K562 (cell line): ENCODE measurements around the gene HHLA2. TPM values are rescaled to one million over a fixed set of nuclear protein-coding genes. Genes with fewer than 3 reads are reported as not detected.

Experiments
- ATAC-seq: fragments of 200-7000 bp; cut with Tn5 transposase; 3 replicates; pipeline ENCODE4 v1.9.1; 2020; ENCODE audit warnings: moderate library complexity
- BruUV-seq: library from RNA; stranded (reverse); fragments of 400-500 nt; replicated peaks from 2 replicates; lab custom pipeline; 2021; lab: Mats Ljungman, UMichigan
- CTCF ChIA-PET: fragments of 300-600 bp; formaldehyde crosslinking; extraction: SDS; loops from one replicate; lab custom pipeline; 2021; ENCODE audit warnings: low intra/inter-chr PET ratio; lab: Yijun Ruan, JAX
- POLR2A ChIA-PET: fragments of 300-600, 350-650 bp; sonication (Branson Sonifier 250); formaldehyde crosslinking; extraction: SDS; loops from one replicate; lab custom pipeline; 2021; ENCODE audit warnings: antibody characterized with exemption, inconsistent platforms; lab: Yijun Ruan, JAX
- DNase-seq, 4 experiments: peaks; one replicate each; pipeline versions ENCODE4 v3.0.0 to v3.0.0-alpha.2; 2011 to 2018; ENCODE audit warnings: low spot score in 3 of 4, mixed read lengths in 3 of 4; ENCODE audit errors: extremely low read depth in 1 of 4
- FAIRE-seq: peaks from 2 replicates; lab custom pipeline; 2011; peaks lifted over from hg19 to GRCh38; lab: Jason Lieb, UNC
- H2AFZ ChIP-seq: 2 replicates; pipeline ENCODE4 v1.6.0; 2011; ENCODE audit warnings: low read depth, low read length, control low read depth, inconsistent platforms
- H3K27ac ChIP-seq: fragments of 200-600 bp; 3 replicates; pipeline ENCODE4 v1.8.0; 2011; ENCODE audit warnings: low read depth, mild to moderate bottlenecking, control low read depth, inconsistent platforms, low read length, moderate library complexity, mixed read lengths; ENCODE audit errors: extremely low read depth
- H3K27me3 ChIP-seq, 2 experiments: fragments of 300-600 bp in 1 of 2; 2 replicates in 1 of 2; 3 replicates in 1 of 2; pipeline versions ENCODE4 v1.6.0 to v1.8.0; 2011; ENCODE audit warnings: inconsistent platforms in 2 of 2, low read length in 2 of 2, mild to moderate bottlenecking in 1 of 2, mixed read lengths in 1 of 2, moderate library complexity in 1 of 2; ENCODE audit not compliant: control insufficient read depth in 2 of 2, insufficient read depth in 2 of 2
- H3K36me3 ChIP-seq: fragments of 300-600 bp; 3 replicates; pipeline ENCODE4 v1.8.0; 2011; ENCODE audit warnings: mild to moderate bottlenecking, low read length, inconsistent platforms; ENCODE audit not compliant: control insufficient read depth, insufficient read depth
- H3K4me1 ChIP-seq, 2 experiments: fragments of 200-600 bp in 1 of 2; replicated peaks in 1 of 2; 2 replicates in 1 of 2; 3 replicates in 1 of 2; pipeline versions ENCODE4 v1.5.1 to v1.8.0; 2011; ENCODE audit warnings: inconsistent platforms in 2 of 2, low read length in 2 of 2, mild to moderate bottlenecking in 1 of 2, mixed read lengths in 1 of 2, moderate library complexity in 1 of 2; ENCODE audit not compliant: control insufficient read depth in 2 of 2, insufficient read depth in 2 of 2
- H3K4me2 ChIP-seq: 2 replicates; pipeline ENCODE4 v1.6.1; 2011; ENCODE audit warnings: low read length, control low read depth, inconsistent platforms, mixed read lengths; ENCODE audit not compliant: insufficient read depth
- H3K4me3 ChIP-seq: fragments of 200-600 bp; sonication (generic), shearing (Covaris generic); 2 replicates; pipeline ENCODE4 v1.5.1; 2016; ENCODE audit warnings: control low read depth, inconsistent platforms
- H3K79me2 ChIP-seq: fragments of 200-600 bp; 3 replicates; pipeline ENCODE4 v1.8.0; 2011; ENCODE audit warnings: low read length, inconsistent platforms; ENCODE audit not compliant: control insufficient read depth, insufficient read depth
- H3K9ac ChIP-seq, 2 experiments: 2 replicates each; pipeline versions ENCODE4 v1.6.0 to v1.6.1; 2011; ENCODE audit warnings: low read depth in 2 of 2, low read length in 2 of 2, control low read depth in 1 of 2, inconsistent platforms in 1 of 2, mild to moderate bottlenecking in 1 of 2, mixed read lengths in 1 of 2; ENCODE audit not compliant: insufficient read depth in 1 of 2
- H3K9me1 ChIP-seq: one replicate; pipeline ENCODE4 v1.6.0; 2011; ENCODE audit warnings: inconsistent platforms, mild to moderate bottlenecking, low read length, moderate library complexity; ENCODE audit not compliant: control insufficient read depth, insufficient read depth
- H3K9me3 ChIP-seq: replicated peaks from 2 replicates; pipeline ENCODE4 v1.5.1; 2011; ENCODE audit warnings: low read depth, low read length, inconsistent platforms; ENCODE audit not compliant: control insufficient read depth, insufficient read depth
- H4K20me1 ChIP-seq: replicated peaks from 2 replicates; pipeline ENCODE4 v1.6.1; 2011; ENCODE audit warnings: low read length, inconsistent platforms, mixed read lengths; ENCODE audit not compliant: control insufficient read depth, insufficient read depth
- CGGBP1 ChIP-seq: fragments of 250-450 bp; sonication (Bioruptor Pico); IDR thresholded peaks from 2 replicates; pipeline ENCODE4 v1.9.0; 2021; ENCODE audit warnings: mild to moderate bottlenecking
- GABPB1 ChIP-seq: sonication (generic); formaldehyde crosslinking; IDR thresholded peaks from 2 replicates; pipeline ENCODE4 v1.8.0; 2022; ENCODE audit warnings: mild to moderate bottlenecking, missing genetic modification reagents
- HMGN3 ChIP-seq: IDR thresholded peaks from 2 replicates; pipeline ENCODE4 v1.6.1; 2011; ENCODE audit warnings: borderline replicate concordance, low read depth, mild to moderate bottlenecking, mixed read lengths, low read length; ENCODE audit not compliant: insufficient read length; ENCODE audit errors: extremely low read depth
- MIER1 ChIP-seq: fragments of 450-650 bp; IDR thresholded peaks from 2 replicates; pipeline ENCODE4 v1.6.1; 2016; ENCODE audit warnings: antibody characterized with exemption, mild to moderate bottlenecking, low read depth
- ZBTB11 ChIP-seq, 3 experiments: fragments of 200-800 bp in 1 of 3; fragments of 250-450 bp in 1 of 3; fragments of 450-650 bp in 1 of 3; sonication (Bioruptor Pico) in 1 of 3; sonication (Bioruptor generic) in 1 of 3; formaldehyde crosslinking in 1 of 3; IDR thresholded peaks; 2 replicates each; pipeline versions ENCODE4 v1.6.1 to v1.8.0; 2016 to 2022; ENCODE audit warnings: mild to moderate bottlenecking in 2 of 3, missing genetic modification characterization in 2 of 3, missing compliant biosample characterization in 1 of 3, moderate library complexity in 1 of 3
- ZNF551 ChIP-seq: fragments of 250-450 bp; sonication (Bioruptor Pico); IDR thresholded peaks from 2 replicates; pipeline ENCODE4 v1.5.0; 2021; ENCODE audit warnings: mild to moderate bottlenecking, moderate library complexity
- ZNF766 ChIP-seq: fragments of 200-800 bp; sonication (Bioruptor generic); conservative IDR thresholded peaks from 2 replicates; pipeline ENCODE4 v1.6.1; 2016; ENCODE audit warnings: missing genetic modification characterization, missing compliant biosample characterization
- WGBS: fragments of 100-300 bp; shearing (Covaris generic); methylation state at CpG from one replicate; pipeline ENCODE4 v1.1.6; 2016; ENCODE audit warnings: low coverage, mixed read lengths; ENCODE audit not compliant: insufficient coverage; ENCODE audit errors: missing lambda C conversion rate; 5-methylcytosine and 5-hydroxymethylcytosine counted together
- in situ Hi-C: fragments of 300-500 bp; cut with MboI; formaldehyde crosslinking; loops from 4 replicates; pipeline ENCODE4 v1.15.0; 2018; ENCODE audit warnings: inconsistent platforms, mixed read lengths
- intact Hi-C: fragments of 100-400 bp; cut with micrococcal nuclease; formaldehyde crosslinking; loops from 2 replicates; pipeline ENCODE4 v1.14.2; 2022
- polyA plus RNA-seq, 8 experiments: library from polyadenylated mRNA; depleted of rRNA in 4 of 8; stranded (reverse) in 5 of 8; unstranded in 3 of 8; fragments of >200 nt; fragmentation: Nextera tagmentation in 2 of 8; fragmentation: Illumina TruSeq in 1 of 8; extraction: Ambion mirVana in 2 of 8; extraction: Trizol in 1 of 8; gene quantifications; 2 replicates each; pipeline versions ENCODE4 v1.2.1 to v1.2.3, GENCODE V29; 2011 to 2014; ENCODE audit warnings: inconsistent platforms in 1 of 8, missing spikeins in 1 of 8
- total RNA-seq, 7 experiments: library from RNA; depleted of rRNA in 6 of 7; stranded (reverse); fragments of >200 nt in 6 of 7; fragmentation: Illumina TruSeq in 2 of 7; extraction: Trizol in 2 of 7; gene quantifications; 2 replicates each; pipeline versions ENCODE4 v1.2.1 to v1.2.3, GENCODE V29; 2011 to 2021; ENCODE audit warnings: low replicate concordance in 1 of 7
- TF ChIP-seq, protein P1 (sequence below): IDR thresholded peaks from 3 replicates; pipeline ENCODE4 v1.6.1; 2011; ENCODE audit warnings: borderline replicate concordance, mild to moderate bottlenecking; ENCODE audit not compliant: insufficient read length, insufficient read depth
- TF ChIP-seq, protein P2 (sequence below): sonication (generic); formaldehyde crosslinking; IDR thresholded peaks from 2 replicates; pipeline ENCODE4 v1.8.0; 2022; ENCODE audit warnings: mild to moderate bottlenecking, missing genetic modification reagents, borderline replicate concordance
- TF ChIP-seq, protein P3 (sequence below), 2 experiments: fragments of 450-650 bp in 1 of 2; IDR thresholded peaks; 2 replicates each; pipeline ENCODE4 v1.6.1; 2011 to 2017; ENCODE audit warnings: low read depth in 2 of 2, antibody characterized with exemption in 1 of 2, borderline replicate concordance in 1 of 2, low read length in 1 of 2, mild to moderate bottlenecking in 1 of 2, mixed read lengths in 1 of 2; ENCODE audit not compliant: control insufficient read depth in 1 of 2

Gene HHLA2
- total and polyA plus RNA-seq, 9 of the 15 experiments (the other 6 are each of a cell fraction or from before 2014, with no cell fraction given): 0.04 TPM; not detected in 7

DNA sequence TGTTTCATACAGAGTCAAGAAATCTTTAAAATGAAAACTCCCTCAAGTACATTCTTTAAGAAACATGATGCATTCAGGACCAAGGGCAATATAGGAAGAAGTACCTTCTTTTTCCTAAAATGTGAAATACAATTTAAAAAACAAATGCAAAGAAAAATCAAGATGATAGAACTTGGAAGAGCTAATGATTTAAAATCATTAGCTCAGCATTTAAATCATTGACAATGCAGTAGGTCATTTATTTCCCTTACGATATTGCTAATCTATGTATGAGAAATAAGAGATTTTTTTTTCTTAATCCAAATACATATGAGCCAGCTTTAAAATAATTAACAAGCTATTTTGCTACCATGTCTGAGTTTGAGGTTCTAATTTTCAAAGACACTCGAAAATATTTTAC lies 105.5 kb downstream of the HHLA2 start:
- Histone ChIP-seq H3K9me1 (no peaks in the 10 kb centered on the region), H3K9ac (no peak overlapping the region), H3K4me1 (no peaks in the 10 kb centered on the region), H3K79me2 (no peaks in the 10 kb centered on the region), H4K20me1 (no peaks in the 10 kb centered on the region), H3K4me2 (no peak overlapping the region), H2AFZ (no peak overlapping the region), H3K36me3 (no peaks in the 10 kb centered on the region), H3K9me3 (no peaks in the 10 kb centered on the region), H3K27ac (no peak overlapping the region), H3K27me3 (no peaks in the 10 kb centered on the region; a peak in 1 of 5 replicates), H3K4me3 (no peak overlapping the region)
- BruUV-seq: no TSS peak
- ATAC-seq (no peak), DNase-seq (no peak), FAIRE-seq (no peak)
- intact Hi-C loops (loop anchor here (10.0 kb wide), 1 partner anchor 467 kb away; no protein-coding TSS in a partner anchor), in situ Hi-C loops (loop anchor here (10.0 kb wide), 1 partner anchor 247 kb away; no protein-coding TSS in a partner anchor)
- CTCF ChIA-PET: no interaction called here
- POLR2A ChIA-PET: no interaction called here
- WGBS: 4% methylated on average over 2 of the region's 2 CpGs
- TF ChIP-seq CGGBP1 (CRISPR knock-in tag) (no peak), ZBTB11 (CRISPR knock-in tag; IDR thresholded peaks at IDR 0.05) (no peak), MIER1 (no peak), GABPB1 (CRISPR knock-in tag) (no peak), ZNF766 (CRISPR knock-in tag) (no peak), ZNF551 (CRISPR knock-in tag) (no peak), HMGN3 (no peak)
- TF ChIP-seq, protein P1, sequence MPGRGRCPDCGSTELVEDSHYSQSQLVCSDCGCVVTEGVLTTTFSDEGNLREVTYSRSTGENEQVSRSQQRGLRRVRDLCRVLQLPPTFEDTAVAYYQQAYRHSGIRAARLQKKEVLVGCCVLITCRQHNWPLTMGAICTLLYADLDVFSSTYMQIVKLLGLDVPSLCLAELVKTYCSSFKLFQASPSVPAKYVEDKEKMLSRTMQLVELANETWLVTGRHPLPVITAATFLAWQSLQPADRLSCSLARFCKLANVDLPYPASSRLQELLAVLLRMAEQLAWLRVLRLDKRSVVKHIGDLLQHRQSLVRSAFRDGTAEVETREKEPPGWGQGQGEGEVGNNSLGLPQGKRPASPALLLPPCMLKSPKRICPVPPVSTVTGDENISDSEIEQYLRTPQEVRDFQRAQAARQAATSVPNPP: no peak
- TF ChIP-seq, protein P2, sequence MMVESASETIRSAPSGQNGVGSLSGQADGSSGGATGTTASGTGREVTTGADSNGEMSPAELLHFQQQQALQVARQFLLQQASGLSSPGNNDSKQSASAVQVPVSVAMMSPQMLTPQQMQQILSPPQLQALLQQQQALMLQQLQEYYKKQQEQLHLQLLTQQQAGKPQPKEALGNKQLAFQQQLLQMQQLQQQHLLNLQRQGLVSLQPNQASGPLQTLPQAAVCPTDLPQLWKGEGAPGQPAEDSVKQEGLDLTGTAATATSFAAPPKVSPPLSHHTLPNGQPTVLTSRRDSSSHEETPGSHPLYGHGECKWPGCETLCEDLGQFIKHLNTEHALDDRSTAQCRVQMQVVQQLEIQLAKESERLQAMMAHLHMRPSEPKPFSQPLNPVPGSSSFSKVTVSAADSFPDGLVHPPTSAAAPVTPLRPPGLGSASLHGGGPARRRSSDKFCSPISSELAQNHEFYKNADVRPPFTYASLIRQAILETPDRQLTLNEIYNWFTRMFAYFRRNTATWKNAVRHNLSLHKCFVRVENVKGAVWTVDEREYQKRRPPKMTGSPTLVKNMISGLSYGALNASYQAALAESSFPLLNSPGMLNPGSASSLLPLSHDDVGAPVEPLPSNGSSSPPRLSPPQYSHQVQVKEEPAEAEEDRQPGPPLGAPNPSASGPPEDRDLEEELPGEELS (CRISPR knock-in tag): no peak
- TF ChIP-seq, protein P3, sequence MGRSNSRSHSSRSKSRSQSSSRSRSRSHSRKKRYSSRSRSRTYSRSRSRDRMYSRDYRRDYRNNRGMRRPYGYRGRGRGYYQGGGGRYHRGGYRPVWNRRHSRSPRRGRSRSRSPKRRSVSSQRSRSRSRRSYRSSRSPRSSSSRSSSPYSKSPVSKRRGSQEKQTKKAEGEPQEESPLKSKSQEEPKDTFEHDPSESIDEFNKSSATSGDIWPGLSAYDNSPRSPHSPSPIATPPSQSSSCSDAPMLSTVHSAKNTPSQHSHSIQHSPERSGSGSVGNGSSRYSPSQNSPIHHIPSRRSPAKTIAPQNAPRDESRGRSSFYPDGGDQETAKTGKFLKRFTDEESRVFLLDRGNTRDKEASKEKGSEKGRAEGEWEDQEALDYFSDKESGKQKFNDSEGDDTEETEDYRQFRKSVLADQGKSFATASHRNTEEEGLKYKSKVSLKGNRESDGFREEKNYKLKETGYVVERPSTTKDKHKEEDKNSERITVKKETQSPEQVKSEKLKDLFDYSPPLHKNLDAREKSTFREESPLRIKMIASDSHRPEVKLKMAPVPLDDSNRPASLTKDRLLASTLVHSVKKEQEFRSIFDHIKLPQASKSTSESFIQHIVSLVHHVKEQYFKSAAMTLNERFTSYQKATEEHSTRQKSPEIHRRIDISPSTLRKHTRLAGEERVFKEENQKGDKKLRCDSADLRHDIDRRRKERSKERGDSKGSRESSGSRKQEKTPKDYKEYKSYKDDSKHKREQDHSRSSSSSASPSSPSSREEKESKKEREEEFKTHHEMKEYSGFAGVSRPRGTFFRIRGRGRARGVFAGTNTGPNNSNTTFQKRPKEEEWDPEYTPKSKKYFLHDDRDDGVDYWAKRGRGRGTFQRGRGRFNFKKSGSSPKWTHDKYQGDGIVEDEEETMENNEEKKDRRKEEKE (IDR thresholded peaks at IDR 0.05; ENCODE audit: borderline replicate concordance in 1 of 2, control insufficient read depth in 1 of 2, low read depth in 2 of 2, low read length in 1 of 2): no peak
